Stimulated activated CD4-positive, alpha-beta T cell treated with anti-CD3 and anti-CD28 coated beads, Interleukin-15, amount 100 ng/mL, for 48 hours (primary cell): ENCODE measurements around the gene YPEL1.

Source experiments
- DNase-seq, 2 donors: peaks; one replicate each; pipeline ENCODE4 v3.0.0-alpha.2; 2020; ENCODE audit warnings: low read depth in 2 of 2

YPEL1 gene

GRCh38 chr22:21735200-21736083 lies at the start of gene YPEL1:
Gene YPEL1 (minus strand): TSS chr22:21735794. CDS start chr22:21710744, 25,050 bp downstream.
- DNase-seq, result peak; percentile 87 to 92

- DNase-seq, result no peak
These were observed 44.7 kb upstream of the YPEL1 start for GRCh38 chr22:21780259-21780658.

- DNase-seq, result no peak
These were observed 43.9 kb upstream of the YPEL1 start for GRCh38 chr22:21779444-21779843.

- no peak for DNase-seq
These were observed 43.2 kb upstream of the YPEL1 start for GRCh38 chr22:21778705-21779363.

GRCh38 chr22:21771631-21771976 lies 36.0 kb upstream of the YPEL1 start:
- DNase-seq, result no peak

- no peak for DNase-seq
These were observed 32.8 kb upstream of the YPEL1 start for GRCh38 chr22:21768435-21768834.

- peak; percentile 40 to 54 for DNase-seq
These were observed 31.3 kb upstream of the YPEL1 start for GRCh38 chr22:21766691-21767462.

GRCh38 chr22:21765909-21766529 lies 30.4 kb upstream of the YPEL1 start:
- DNase-seq, result no peak

- no peak for DNase-seq
These were observed 28.6 kb upstream of the YPEL1 start for GRCh38 chr22:21764038-21764804.

- DNase-seq, result peak; percentile 27 to 50
These were observed 27.4 kb upstream of the YPEL1 start for GRCh38 chr22:21762712-21763581.

- DNase-seq, result no peak
These were observed 26.5 kb upstream of the YPEL1 start for GRCh38 chr22:21761994-21762680.

- DNase-seq, result peak in 1 of 2 donors; percentile 23
These were observed 25.5 kb upstream of the YPEL1 start for GRCh38 chr22:21761086-21761485.

- DNase-seq, result no peak
These were observed 25.0 kb upstream of the YPEL1 start for GRCh38 chr22:21760640-21761039.

GRCh38 chr22:21759646-21760376 lies 24.2 kb upstream of the YPEL1 start:
- no peak for DNase-seq

- no peak for DNase-seq
These were observed 23.5 kb upstream of the YPEL1 start for GRCh38 chr22:21759093-21759492.

GRCh38 chr22:21758091-21758864 lies 22.7 kb upstream of the YPEL1 start:
- no peak for DNase-seq

GRCh38 chr22:21755851-21756284 lies 20.3 kb upstream of the YPEL1 start:
- no peak for DNase-seq

- no peak for DNase-seq
These were observed 18.9 kb upstream of the YPEL1 start for GRCh38 chr22:21754523-21754922.
